Measurements from ENCODE around the gene TMEM92. TPM values are rescaled to one million over a fixed set of nuclear protein-coding genes. Genes with fewer than 3 reads are reported as not detected.

TMEM92 gene
- total RNA-seq, 1 experiment from 2014 or later, result 14.8 TPM

DNA sequence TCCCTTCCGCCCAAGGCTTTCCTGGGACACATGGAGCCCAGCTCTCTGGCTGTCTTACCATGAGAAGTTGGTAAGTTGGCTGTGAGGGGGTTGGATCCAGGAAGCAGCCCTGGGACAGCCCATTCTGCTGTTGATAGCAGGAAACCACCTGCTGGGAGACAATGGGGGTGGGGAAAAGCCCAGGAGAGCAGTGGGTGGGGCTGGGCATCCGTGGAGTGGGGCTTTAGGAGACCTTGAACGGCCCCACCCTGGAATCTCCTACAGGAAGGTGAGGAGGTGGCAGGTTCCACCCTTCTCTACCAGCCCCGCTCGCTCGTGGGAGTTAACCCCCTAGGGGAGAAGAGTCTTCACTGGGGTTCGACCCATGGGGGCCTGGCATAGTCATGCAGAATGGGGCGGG, 5.8 kb downstream of the TMEM92 start:
- ChIA-PET POLR2A (no interaction called here), CTCF (no interaction called here)
- intact Hi-C loops (cut with micrococcal nuclease; ENCODE audit: unreplicated experiment), result no loop called here
- H3K4me3 ChIP-seq (ENCODE audit: low read depth, low read length), result no peak overlapping the region
- no TSS peak for BruUV-seq (replicated peaks)
- no peak overlapping the region for H3K4me3 Mint-ChIP-seq (ENCODE audit: unreplicated experiment)
- H3K9me3 ChIP-seq, result no peaks in the 10 kb centered on the region
- H3K36me3 ChIP-seq (ENCODE audit: control insufficient read depth, insufficient read depth, low read length), result 0 out of 2 replicates have a peak, but pooled peaks cover 2% of the 10 kb centered on the region
- peaks cover 35% of the 10 kb centered on the region for H3K4me1 ChIP-seq
- no peak overlapping the region for H3K27ac Mint-ChIP-seq (ENCODE audit: unreplicated experiment)
- TF ChIP-seq, protein P1, sequence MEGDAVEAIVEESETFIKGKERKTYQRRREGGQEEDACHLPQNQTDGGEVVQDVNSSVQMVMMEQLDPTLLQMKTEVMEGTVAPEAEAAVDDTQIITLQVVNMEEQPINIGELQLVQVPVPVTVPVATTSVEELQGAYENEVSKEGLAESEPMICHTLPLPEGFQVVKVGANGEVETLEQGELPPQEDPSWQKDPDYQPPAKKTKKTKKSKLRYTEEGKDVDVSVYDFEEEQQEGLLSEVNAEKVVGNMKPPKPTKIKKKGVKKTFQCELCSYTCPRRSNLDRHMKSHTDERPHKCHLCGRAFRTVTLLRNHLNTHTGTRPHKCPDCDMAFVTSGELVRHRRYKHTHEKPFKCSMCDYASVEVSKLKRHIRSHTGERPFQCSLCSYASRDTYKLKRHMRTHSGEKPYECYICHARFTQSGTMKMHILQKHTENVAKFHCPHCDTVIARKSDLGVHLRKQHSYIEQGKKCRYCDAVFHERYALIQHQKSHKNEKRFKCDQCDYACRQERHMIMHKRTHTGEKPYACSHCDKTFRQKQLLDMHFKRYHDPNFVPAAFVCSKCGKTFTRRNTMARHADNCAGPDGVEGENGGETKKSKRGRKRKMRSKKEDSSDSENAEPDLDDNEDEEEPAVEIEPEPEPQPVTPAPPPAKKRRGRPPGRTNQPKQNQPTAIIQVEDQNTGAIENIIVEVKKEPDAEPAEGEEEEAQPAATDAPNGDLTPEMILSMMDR (IDR thresholded peaks at IDR 0.05; ENCODE audit: insufficient read depth in 1 of 2, low read depth in 1 of 2, low read length in 1 of 2, severe bottlenecking in 1 of 2, unreplicated experiment in 1 of 2), result no peak
- DNase-seq, result no peak
- no peaks in the 10 kb centered on the region for H3K9me3 Mint-ChIP-seq (ENCODE audit: unreplicated experiment)
- H3K36me3 Mint-ChIP-seq (ENCODE audit: insufficient read depth, unreplicated experiment), result no peaks in the 10 kb centered on the region
- H3K4me1 Mint-ChIP-seq (ENCODE audit: low read depth, unreplicated experiment), result peaks cover 17% of the 10 kb centered on the region
- H3K27me3 ChIP-seq (replicated peaks; ENCODE audit: control insufficient read depth, insufficient read depth, low read length), result no peaks in the 10 kb centered on the region
- H3K27me3 Mint-ChIP-seq (ENCODE audit: insufficient read depth, unreplicated experiment), result no peaks in the 10 kb centered on the region

DNA sequence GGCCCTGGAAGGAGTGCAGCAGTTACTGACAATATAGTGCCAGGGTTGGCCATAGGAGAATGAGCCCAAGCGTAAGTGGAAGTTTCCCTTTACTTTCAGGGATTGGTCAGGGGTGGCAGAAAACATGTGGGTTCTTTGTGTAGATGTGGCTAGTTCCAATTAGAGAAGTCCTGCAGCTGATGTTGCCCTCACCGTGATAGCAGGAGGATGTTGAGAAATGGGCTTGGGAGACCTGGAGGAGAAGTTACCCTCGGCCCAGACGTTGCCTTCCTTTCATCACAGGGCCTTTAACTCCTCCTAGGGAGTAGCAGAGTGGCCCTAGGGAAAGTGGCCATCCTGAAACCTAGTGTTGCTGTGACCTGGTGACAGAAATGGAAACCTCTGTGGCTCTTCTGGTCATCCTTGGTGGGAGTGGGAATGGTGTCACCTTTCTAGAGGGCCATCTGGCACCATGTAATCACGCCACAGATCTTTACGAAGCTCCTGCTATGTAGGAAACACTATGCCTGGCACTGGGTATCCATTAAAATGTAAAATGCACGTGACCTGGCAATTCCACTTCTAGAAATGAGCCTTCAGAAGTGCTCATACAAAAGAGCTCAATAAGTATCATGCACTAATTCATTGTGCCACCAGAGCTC, 6.7 kb downstream of the TMEM92 start:
- Mint-ChIP-seq H3K36me3 (ENCODE audit: insufficient read depth, unreplicated experiment) (no peaks in the 10 kb centered on the region), H3K4me3 (ENCODE audit: unreplicated experiment) (no peak overlapping the region), H3K9me3 (ENCODE audit: unreplicated experiment) (no peaks in the 10 kb centered on the region), H3K27me3 (ENCODE audit: insufficient read depth, unreplicated experiment) (no peaks in the 10 kb centered on the region), H3K27ac (ENCODE audit: unreplicated experiment) (no peak overlapping the region), H3K4me1 (ENCODE audit: low read depth, unreplicated experiment) (peaks cover 20% of the 10 kb centered on the region)
- intact Hi-C loops (cut with micrococcal nuclease; ENCODE audit: unreplicated experiment), result no loop called here
- BruUV-seq (replicated peaks), result no TSS peak
- TF ChIP-seq, protein P1 (IDR thresholded peaks at IDR 0.05; ENCODE audit: insufficient read depth in 1 of 2, low read depth in 1 of 2, low read length in 1 of 2, severe bottlenecking in 1 of 2, unreplicated experiment in 1 of 2), result no peak
- Histone ChIP-seq H3K9me3 (no peaks in the 10 kb centered on the region), H3K27me3 (replicated peaks; ENCODE audit: control insufficient read depth, insufficient read depth, low read length) (no peaks in the 10 kb centered on the region), H3K4me1 (peaks cover 31% of the 10 kb centered on the region), H3K4me3 (ENCODE audit: low read depth, low read length) (no peak overlapping the region), H3K36me3 (ENCODE audit: control insufficient read depth, insufficient read depth, low read length) (0 out of 2 replicates have a peak, but pooled peaks cover 2% of the 10 kb centered on the region)
- ChIA-PET CTCF (interaction anchor here (0.7 to 1.5 kb wide), 4 partner anchors 14 to 421 kb away, joined by 3 to 14 read pairs (median 4); no protein-coding TSS in a partner anchor), POLR2A (no interaction called here)
- DNase-seq, result no peak

DNA sequence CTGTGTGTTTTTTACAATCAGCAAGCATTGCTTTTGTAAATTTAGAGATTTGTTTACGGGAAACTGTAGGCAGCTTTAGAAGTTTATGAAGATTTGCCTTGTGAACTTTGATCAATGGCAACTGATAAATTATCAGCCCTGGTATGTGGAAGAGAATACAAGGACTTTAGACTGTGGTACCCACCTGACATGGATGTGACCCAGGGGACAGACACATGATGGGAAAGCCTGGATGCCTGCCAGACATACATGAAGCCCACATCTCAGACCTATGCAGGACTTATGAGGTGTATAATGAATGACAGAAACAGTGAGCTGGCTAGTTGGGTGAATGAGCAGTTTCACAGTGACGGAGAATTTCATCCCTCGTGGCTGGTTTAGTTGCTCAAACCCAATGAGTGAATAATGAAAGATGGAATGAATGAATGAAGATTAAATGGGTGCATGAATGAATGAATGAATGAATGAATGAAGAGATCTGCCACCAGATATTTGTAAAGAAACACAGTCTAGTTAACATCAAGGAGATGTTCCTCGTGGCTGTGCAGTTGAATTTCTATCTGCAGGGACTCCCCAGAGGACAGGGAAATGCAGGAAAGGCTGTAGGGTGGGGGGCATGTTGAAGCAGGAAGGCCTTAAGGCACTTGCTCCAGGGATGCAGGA, 7.6 kb downstream of the TMEM92 start:
- Mint-ChIP-seq H3K27ac (ENCODE audit: unreplicated experiment) (no peak overlapping the region), H3K9me3 (ENCODE audit: unreplicated experiment) (no peaks in the 10 kb centered on the region), H3K36me3 (ENCODE audit: insufficient read depth, unreplicated experiment) (no peaks in the 10 kb centered on the region), H3K4me1 (ENCODE audit: low read depth, unreplicated experiment) (peaks cover 22% of the 10 kb centered on the region), H3K4me3 (ENCODE audit: unreplicated experiment) (no peak overlapping the region), H3K27me3 (ENCODE audit: insufficient read depth, unreplicated experiment) (no peaks in the 10 kb centered on the region)
- intact Hi-C loops (cut with micrococcal nuclease; ENCODE audit: unreplicated experiment), result no loop called here
- Histone ChIP-seq H3K9me3 (no peaks in the 10 kb centered on the region), H3K4me3 (ENCODE audit: low read depth, low read length) (no peak overlapping the region), H3K36me3 (ENCODE audit: control insufficient read depth, insufficient read depth, low read length) (0 out of 2 replicates have a peak, but pooled peaks cover 2% of the 10 kb centered on the region), H3K4me1 (peaks cover 30% of the 10 kb centered on the region), H3K27me3 (replicated peaks; ENCODE audit: control insufficient read depth, insufficient read depth, low read length) (no peaks in the 10 kb centered on the region)
- POLR2A ChIA-PET, result no interaction called here
- TF ChIP-seq, protein P1 (IDR thresholded peaks at IDR 0.05; ENCODE audit: insufficient read depth in 1 of 2, low read depth in 1 of 2, low read length in 1 of 2, severe bottlenecking in 1 of 2, unreplicated experiment in 1 of 2), result no peak
- BruUV-seq (replicated peaks), result TSS peak; percentile 4
- DNase-seq, result no peak
- CTCF ChIA-PET, result interaction anchor here (0.6 to 1.5 kb wide), 8 partner anchors 8 to 422 kb away, joined by 3 to 14 read pairs (median 4); partner anchors contain the start of gene TMEM92

All from Caco-2 (cell line).